ENCODE results near the gene CEACAM16. TPM values are rescaled to one million over a fixed set of nuclear protein-coding genes. Genes with fewer than 3 reads are reported as not detected.

Gene CEACAM16
- total RNA-seq, 1 experiment from 2014 or later, result not detected

- Histone ChIP-seq H3K9me3 (ENCODE audit: control insufficient read depth in 1 of 2, insufficient read depth in 1 of 2, low read depth in 1 of 2, low read length in 2 of 2) (no peaks in the 10 kb centered on the region), H3K4me1 (ENCODE audit: control insufficient read depth in 1 of 2, insufficient read depth in 2 of 2, low read length in 2 of 2) (no peaks in the 10 kb centered on the region), H3K9me2 (ENCODE audit: insufficient read depth) (no peaks in the 10 kb centered on the region), H3K36me3 (ENCODE audit: control insufficient read depth in 1 of 2, insufficient read depth in 2 of 2, low read length in 2 of 2) (peaks cover 52 to 90% of the 10 kb centered on the region in 2 experiments), H4K20me1 (ENCODE audit: insufficient read depth) (0 out of 2 replicates have a peak, but pooled peaks cover 3% of the 10 kb centered on the region), H3K4me2 (ENCODE audit: low read length) (no peak overlapping the region), H3K27me3 (ENCODE audit: insufficient read depth, low read length) (no peaks in the 10 kb centered on the region), H2AFZ (ENCODE audit: low read depth, low read length, poor library complexity, severe bottlenecking) (no peak overlapping the region), H3K79me2 (ENCODE audit: insufficient read depth, low read length) (peaks cover 21% of the 10 kb centered on the region; the same call in 1 of the 2 replicates), H3K4me3 (replicated peaks in 1 of 2; ENCODE audit: low read depth in 1 of 2, low read length in 2 of 2) (no peak overlapping the region), H3K9ac (ENCODE audit: low read length) (no peak overlapping the region), H3K27ac (ENCODE audit: low read depth, low read length) (no peak overlapping the region)
- POLR2A ChIA-PET, result no interaction called here
- ATAC-seq (peak; percentile 74), DNase-seq (ENCODE audit: low read depth, low spot score) (no peak)
- TF ChIP-seq ZFX (IDR thresholded peaks at IDR 0.05), result no peak
- 0 out of 2 replicates have a peak, but pooled peaks have one; percentile 13 for TF ChIP-seq POLR2AphosphoS5 (IDR thresholded peaks at IDR 0.05; ENCODE audit: low read depth, low read length)
- intact Hi-C loops (cut with micrococcal nuclease), result no loop called here
- no TSS peak for BruUV-seq (replicated peaks)
- CTCF ChIA-PET, result interaction anchor here (1.5 to 2.9 kb wide), 3 partner anchors 15 to 88 kb away, joined by 3 to 23 read pairs (median 5); partner anchors contain the start of gene PVR
- RAD21 ChIA-PET (ENCODE audit: low non-redundant PET in 1 of 2, low total read pairs in 2 of 2, uncharacterized antibody in 2 of 2, unreplicated experiment in 2 of 2), result interaction anchor here in 1 of 2 experiments (0.6 kb wide), 1 partner anchor 87 kb away, joined by 3 read pairs; no protein-coding TSS in a partner anchor
Measured at GRCh38 chr19:44658069-44658733, 40.8 kb upstream of the CEACAM16 start.

GRCh38 chr19:44660081-44660480, 38.9 kb upstream of the CEACAM16 start:
- no peaks in the 10 kb centered on the region for H3K4me1 ChIP-seq (ENCODE audit: control insufficient read depth in 1 of 2, insufficient read depth in 2 of 2, low read length in 2 of 2)
- no peak overlapping the region for H3K4me3 ChIP-seq (replicated peaks in 1 of 2; ENCODE audit: low read depth in 1 of 2, low read length in 2 of 2)
- H3K9me3 ChIP-seq (ENCODE audit: control insufficient read depth in 1 of 2, insufficient read depth in 1 of 2, low read depth in 1 of 2, low read length in 2 of 2), result no peaks in the 10 kb centered on the region
- H3K36me3 ChIP-seq (ENCODE audit: control insufficient read depth in 1 of 2, insufficient read depth in 2 of 2, low read length in 2 of 2), result peaks cover 43 to 75% of the 10 kb centered on the region in 2 experiments
- no peak overlapping the region for H2AFZ ChIP-seq (ENCODE audit: low read depth, low read length, poor library complexity, severe bottlenecking)
- ChIA-PET RAD21 (ENCODE audit: low non-redundant PET in 1 of 2, low total read pairs in 2 of 2, uncharacterized antibody in 2 of 2, unreplicated experiment in 2 of 2) (no interaction called here), POLR2A (no interaction called here), CTCF (no interaction called here)
- H3K9me2 ChIP-seq (ENCODE audit: insufficient read depth), result no peaks in the 10 kb centered on the region
- no peak overlapping the region for H3K27ac ChIP-seq (ENCODE audit: low read depth, low read length)
- H3K79me2 ChIP-seq (ENCODE audit: insufficient read depth, low read length), result peaks cover 12% of the 10 kb centered on the region; the same call in 1 of the 2 replicates
- TF ChIP-seq FOSL1 (IDR thresholded peaks at IDR 0.05; ENCODE audit: low read depth), result no peak
- TF ChIP-seq CTCF (IDR thresholded peaks at IDR 0.05 in 2 of 3, conservative IDR thresholded peaks at IDR 0.05 in 1 of 3; ENCODE audit: borderline replicate concordance in 1 of 3, insufficient read depth in 1 of 3, low read depth in 2 of 3, low read length in 2 of 3), result no peak
- no peak for TF ChIP-seq ZFX (IDR thresholded peaks at IDR 0.05)
- TF ChIP-seq ZNF274 (IDR thresholded peaks at IDR 0.05; ENCODE audit: low read depth, low read length), result no peak
- no peak for TF ChIP-seq SRF (IDR thresholded peaks at IDR 0.05; ENCODE audit: low read depth)
- TF ChIP-seq, protein P1, sequence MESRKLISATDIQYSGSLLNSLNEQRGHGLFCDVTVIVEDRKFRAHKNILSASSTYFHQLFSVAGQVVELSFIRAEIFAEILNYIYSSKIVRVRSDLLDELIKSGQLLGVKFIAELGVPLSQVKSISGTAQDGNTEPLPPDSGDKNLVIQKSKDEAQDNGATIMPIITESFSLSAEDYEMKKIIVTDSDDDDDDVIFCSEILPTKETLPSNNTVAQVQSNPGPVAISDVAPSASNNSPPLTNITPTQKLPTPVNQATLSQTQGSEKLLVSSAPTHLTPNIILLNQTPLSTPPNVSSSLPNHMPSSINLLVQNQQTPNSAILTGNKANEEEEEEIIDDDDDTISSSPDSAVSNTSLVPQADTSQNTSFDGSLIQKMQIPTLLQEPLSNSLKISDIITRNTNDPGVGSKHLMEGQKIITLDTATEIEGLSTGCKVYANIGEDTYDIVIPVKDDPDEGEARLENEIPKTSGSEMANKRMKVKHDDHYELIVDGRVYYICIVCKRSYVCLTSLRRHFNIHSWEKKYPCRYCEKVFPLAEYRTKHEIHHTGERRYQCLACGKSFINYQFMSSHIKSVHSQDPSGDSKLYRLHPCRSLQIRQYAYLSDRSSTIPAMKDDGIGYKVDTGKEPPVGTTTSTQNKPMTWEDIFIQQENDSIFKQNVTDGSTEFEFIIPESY (IDR thresholded peaks at IDR 0.05; ENCODE audit: extremely low read depth, insufficient replicate concordance, low read length), result no peak
- intact Hi-C loops (cut with micrococcal nuclease), result no loop called here
- no peaks in the 10 kb centered on the region for H3K27me3 ChIP-seq (ENCODE audit: insufficient read depth, low read length)
- DNase-seq (ENCODE audit: low read depth, low spot score), result no peak
- no peak overlapping the region for H3K4me2 ChIP-seq (ENCODE audit: low read length)
- H3K9ac ChIP-seq (ENCODE audit: low read length), result no peak overlapping the region
- no peaks in the 10 kb centered on the region for H4K20me1 ChIP-seq (ENCODE audit: insufficient read depth)
- ATAC-seq, result no peak
- no TSS peak for BruUV-seq (replicated peaks)

Data from HCT116 (cell line).